ELF-1 (cell line): ENCODE measurements around the gene SPACDR.
A peak's percentile ranks its signal among the peaks of the same experiment; 100 is the strongest.

Experiments
- DNase-seq: peaks from one replicate; pipeline ENCODE4 v3.0.0-alpha.2; 2016; ENCODE audit warnings: low read depth, low spot score

The SPACDR gene

GRCh38 chr7:100485471-100485876 is 21.4 kb upstream of the SPACDR start:
- DNase-seq: no peak

DNA sequence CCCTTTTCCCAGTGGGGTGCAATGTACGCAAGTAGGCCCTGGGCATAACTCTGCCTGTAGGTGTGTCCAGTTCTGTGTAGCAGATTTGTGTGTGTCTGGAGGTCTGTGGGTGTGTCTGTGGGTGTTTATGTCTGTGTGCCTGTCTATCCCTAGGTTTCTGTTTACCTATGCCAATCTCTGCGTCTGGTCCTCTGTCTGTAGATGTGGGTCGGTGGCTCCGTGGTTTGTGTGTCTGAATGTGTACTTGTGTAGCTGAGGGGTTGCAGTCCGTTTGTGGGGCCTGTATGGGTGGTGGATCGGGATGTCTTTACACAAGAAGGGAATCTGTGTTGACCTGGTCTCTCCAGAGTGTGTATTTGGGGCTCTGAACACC is 20.6 kb upstream of the SPACDR start:
- no peak for DNase-seq

- no peak for DNase-seq
Observed at GRCh38 chr7:100483722-100484672, 19.9 kb upstream of the SPACDR start, which contains the start of gene NYAP1. Gene NYAP1 (plus strand): TSS chr7:100483927. CDS start chr7:100485312, 1,385 bp downstream.

DNA sequence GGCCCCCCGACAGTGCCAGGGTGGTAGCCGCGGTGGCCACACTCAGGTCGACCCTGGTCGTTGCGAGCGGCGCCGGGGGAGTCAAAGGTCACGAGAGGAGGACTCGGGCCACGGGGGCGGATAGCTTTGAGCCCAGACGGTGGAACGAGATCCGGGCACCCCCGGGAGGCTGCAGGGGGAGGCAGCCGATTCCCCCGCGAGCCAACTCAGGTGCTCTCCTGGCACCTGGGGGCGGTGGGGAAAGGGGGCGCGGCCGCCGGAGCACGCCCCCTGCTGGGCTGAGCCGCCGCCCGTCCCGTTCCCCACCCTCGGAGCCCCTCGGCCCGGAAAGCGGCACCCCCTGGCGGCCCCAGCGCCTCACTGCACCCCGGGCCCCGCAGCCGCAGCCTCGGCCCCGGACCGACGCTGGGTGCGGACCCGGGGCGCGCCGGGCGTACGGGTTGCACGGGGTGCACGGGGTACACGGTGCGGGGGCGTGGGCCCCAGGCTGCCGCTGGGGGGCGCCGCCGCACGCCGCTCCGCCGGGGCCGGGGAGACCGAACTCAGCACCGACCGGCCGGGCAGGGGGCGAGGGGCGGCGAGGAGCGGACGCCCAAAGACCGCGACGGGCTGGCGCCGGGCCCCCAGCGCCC is 19.1 kb upstream of the SPACDR start:
- peak; percentile 73 for DNase-seq

DNA sequence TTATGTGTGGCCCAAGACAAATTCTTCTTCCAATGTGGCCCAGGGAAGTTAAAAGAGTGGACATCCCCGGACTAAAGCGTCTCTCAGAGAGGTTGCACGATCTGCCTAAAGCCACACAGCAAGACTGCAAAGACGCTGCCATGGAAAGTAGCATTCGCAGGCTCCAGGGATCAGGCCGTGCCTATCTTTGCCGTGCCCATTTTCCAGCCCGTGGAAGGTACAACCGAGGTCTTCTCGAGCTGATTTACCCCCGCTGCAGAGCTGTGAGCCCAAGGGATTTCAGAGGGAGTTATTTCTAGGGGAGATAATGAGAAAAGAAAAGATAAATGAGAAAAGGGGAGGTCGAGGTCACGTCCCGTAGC is 18.6 kb upstream of the SPACDR start:
- no peak for DNase-seq

DNA sequence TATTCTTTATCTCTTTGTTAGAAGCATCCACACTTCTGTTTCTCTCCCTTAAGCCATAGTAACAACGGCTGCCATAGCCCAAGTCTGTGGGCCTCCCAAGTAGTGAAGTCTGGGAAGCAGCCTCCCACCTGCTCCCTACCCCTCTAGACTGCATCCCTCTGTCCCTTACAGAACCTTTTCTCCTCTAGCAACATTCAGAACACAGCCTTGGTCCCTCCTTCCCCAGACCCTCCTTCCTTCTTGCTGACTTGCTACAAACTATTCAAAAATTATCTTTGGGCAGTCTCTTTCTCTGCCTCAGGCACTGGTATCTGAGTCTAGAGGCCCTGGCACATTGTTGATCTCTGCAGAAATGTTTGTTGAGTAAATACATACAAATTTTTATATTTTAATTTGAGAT is 17.4 kb upstream of the SPACDR start:
- no peak for DNase-seq

GRCh38 chr7:100478958-100479660 is 15.0 kb upstream of the SPACDR start, which contains the start of gene TSC22D4:
Gene TSC22D4 (minus strand): TSS chr7:100479214. CDS start chr7:100478038, 1,176 bp downstream.
- peak; percentile 92 for DNase-seq

- DNase-seq: no peak
Observed at GRCh38 chr7:100477871-100478267, 13.8 kb upstream of the SPACDR start.

GRCh38 chr7:100476903-100477870 is 13.1 kb upstream of the SPACDR start:
- DNase-seq: no peak

DNA sequence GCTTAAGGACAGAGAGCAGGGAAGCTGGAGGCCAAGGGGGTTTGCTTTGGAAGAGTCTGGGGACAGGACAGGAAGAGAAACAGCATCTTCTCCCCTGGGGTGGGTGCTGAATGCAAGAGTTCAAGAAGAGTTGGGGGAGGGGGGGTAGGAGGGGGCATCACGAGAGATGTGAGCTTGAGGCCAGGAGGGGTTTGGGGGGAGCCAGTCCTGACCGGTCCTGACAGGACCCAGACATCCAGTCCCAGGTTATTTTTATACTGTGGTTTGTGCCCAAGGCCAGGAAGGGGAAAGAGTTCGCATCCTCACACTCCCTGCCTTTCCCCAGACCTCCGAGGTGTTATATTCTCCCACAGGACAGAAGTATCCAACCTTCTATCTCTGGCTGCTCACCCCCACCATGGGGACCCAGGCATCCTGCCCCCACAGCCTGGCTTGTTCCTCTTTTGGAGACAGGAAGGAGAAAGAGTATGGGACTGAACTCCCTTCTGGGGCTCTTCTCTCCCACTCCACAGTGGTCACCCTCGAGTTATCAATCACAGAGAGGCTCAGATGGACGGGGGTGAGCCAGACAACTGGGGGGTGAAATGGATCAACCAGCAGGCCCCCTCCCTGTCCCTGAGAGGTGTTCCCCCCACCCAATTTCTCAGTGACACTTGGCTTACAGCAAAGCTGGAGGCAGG is 12.2 kb upstream of the SPACDR start:
- DNase-seq: no peak

GRCh38 chr7:100475549-100475948 is 11.5 kb upstream of the SPACDR start:
- DNase-seq: no peak

GRCh38 chr7:100472854-100473499 is 8.9 kb upstream of the SPACDR start:
- DNase-seq: no peak

DNA sequence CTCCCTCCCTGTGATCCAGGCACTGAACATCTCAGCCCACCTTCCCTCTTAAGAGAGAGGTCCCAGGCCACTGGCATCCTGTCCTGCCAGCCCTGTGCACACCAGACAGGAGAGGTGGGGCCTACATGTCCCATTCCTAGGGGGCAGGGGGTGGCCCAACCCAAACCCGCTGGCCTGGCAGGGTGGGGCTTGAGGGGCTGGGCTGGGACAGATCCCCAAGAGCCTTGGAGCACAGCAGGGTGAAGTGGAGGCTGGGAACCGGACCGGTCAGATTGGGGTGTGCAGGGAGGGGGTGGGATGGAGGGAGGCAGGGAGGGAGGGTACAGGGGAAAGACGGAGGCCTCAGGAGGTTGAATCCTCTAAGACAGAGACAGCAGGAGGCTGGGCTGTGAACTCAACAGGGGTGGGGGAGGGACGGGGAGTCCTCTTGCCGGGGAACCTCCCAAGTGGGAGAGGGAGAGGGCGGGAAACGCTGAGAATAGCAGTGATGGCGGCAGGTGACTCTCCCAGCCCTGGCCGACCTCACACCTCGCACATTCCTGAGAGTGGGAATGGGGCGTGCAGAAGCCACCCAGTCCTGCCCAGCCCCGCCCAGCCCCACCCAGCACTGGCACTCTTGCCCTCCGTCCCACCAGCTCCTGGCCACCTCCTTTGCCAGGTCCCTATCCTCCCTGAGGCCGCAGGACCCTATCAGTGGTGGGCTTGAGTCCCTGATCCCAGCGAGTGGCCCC is 8.2 kb upstream of the SPACDR start:
- no peak for DNase-seq

- no peak for DNase-seq
Observed at GRCh38 chr7:100471021-100471420, 7.0 kb upstream of the SPACDR start.

DNA sequence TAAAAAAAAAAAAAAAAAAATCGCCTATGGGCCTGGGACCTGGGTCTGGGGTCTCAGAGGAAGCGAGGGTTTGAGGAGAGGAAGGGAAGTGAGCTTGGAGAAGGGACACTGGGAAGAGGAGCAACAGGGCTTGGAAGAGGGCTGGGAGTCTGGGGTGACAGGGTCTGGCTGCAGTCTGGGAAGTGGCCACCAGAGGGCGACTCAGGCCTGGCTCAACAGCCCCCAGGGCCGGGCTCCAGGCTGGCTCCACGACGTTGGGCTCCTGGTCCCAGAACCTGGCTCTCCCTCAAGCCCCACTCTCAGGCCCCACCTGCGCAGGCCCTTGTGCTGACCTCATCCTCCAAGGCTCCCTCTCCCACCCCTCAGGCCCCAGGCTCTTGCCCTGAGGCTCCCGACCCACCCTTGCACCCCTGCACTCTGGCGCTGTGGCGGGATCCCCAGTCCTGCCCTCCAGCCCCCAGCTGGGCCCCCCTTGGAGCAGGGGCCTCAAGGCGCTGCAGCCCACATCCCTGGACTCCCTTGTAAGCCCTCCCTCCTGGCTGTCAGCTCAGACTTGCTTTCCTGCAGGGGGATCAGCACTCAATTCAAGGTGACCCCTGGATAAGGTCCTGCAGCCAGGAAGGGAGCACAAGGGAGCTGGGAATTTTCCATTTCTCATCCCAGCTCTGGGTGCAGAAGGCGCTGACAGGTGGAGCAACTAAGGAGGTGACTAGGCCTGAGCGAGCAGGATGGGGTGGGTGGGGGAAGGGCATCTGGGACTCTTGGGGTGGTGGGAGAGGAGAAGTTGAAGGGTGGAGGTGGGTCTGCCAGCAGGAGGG is 5.4 kb upstream of the SPACDR start:
- peak; percentile 95 for DNase-seq

GRCh38 chr7:100467638-100468373 is 3.7 kb upstream of the SPACDR start:
- DNase-seq: no peak
